Spinal cord (tissue), 10 donors: ENCODE results near the gene SLC38A4. TPM values are rescaled to one million over a fixed set of nuclear protein-coding genes. Genes with fewer than 3 reads are reported as not detected.
"Not testable (repeated sequence)": the region's sequence is repeated elsewhere in the genome, so short reads cannot be mapped to it uniquely, and the experiment has no call there.

Source experiments
- DNase-seq, 6 donors: peaks; one replicate each; pipeline versions ENCODE4 v3.0.0 to v3.0.0-alpha.2; 2013 to 2015; ENCODE audit warnings: low spot score in 6 of 6, low read depth in 4 of 6
- H3K27ac ChIP-seq: one replicate; pipeline ENCODE4 v1.5.1; 2013; ENCODE audit warnings: low read depth, low read length, control low read depth
- H3K27me3 ChIP-seq: one replicate; pipeline ENCODE4 v1.6.1; 2013; ENCODE audit warnings: low read length; ENCODE audit not compliant: control insufficient read depth, insufficient read depth
- H3K36me3 ChIP-seq: one replicate; pipeline ENCODE4 v1.6.1; 2013; ENCODE audit warnings: low read length; ENCODE audit not compliant: control insufficient read depth, insufficient read depth
- H3K4me1 ChIP-seq: one replicate; pipeline ENCODE4 v1.6.1; 2013; ENCODE audit warnings: low read length; ENCODE audit not compliant: control insufficient read depth, insufficient read depth
- H3K4me3 ChIP-seq: one replicate; pipeline ENCODE4 v1.5.1; 2013; ENCODE audit warnings: low read depth, low read length, control low read depth
- H3K9me3 ChIP-seq: one replicate; pipeline ENCODE4 v1.6.1; 2013; ENCODE audit warnings: low read length; ENCODE audit not compliant: control insufficient read depth, insufficient read depth
- WGBS: methylation state at CpG from one replicate; pipeline ENCODE4 v1.1.5; 2013; ENCODE audit warnings: missing lambda C conversion rate; ENCODE audit not compliant: insufficient coverage; 5-methylcytosine and 5-hydroxymethylcytosine counted together
- polyA plus RNA-seq, 2 donors: library from polyadenylated mRNA; unstranded; fragments of 120-200 nt; gene quantifications; one replicate each; pipeline ENCODE4 v1.2.1, GENCODE V29; 2013; ENCODE audit not compliant: insufficient read length in 2 of 2
- total RNA-seq, 2 donors: library from RNA; depleted of rRNA in 1 of 2; stranded (reverse); fragments of 120-200 nt in 1 of 2; fragments of >200 nt in 1 of 2; gene quantifications; one replicate each; pipeline versions ENCODE4 v1.2.3 to v1.2.4, GENCODE V29; 2013 to 2014
- donor health status: healthy.

Gene SLC38A4
- total and polyA plus RNA-seq, 4 donors, result 2.3 to 4.2 (median 3.6) TPM

DNA sequence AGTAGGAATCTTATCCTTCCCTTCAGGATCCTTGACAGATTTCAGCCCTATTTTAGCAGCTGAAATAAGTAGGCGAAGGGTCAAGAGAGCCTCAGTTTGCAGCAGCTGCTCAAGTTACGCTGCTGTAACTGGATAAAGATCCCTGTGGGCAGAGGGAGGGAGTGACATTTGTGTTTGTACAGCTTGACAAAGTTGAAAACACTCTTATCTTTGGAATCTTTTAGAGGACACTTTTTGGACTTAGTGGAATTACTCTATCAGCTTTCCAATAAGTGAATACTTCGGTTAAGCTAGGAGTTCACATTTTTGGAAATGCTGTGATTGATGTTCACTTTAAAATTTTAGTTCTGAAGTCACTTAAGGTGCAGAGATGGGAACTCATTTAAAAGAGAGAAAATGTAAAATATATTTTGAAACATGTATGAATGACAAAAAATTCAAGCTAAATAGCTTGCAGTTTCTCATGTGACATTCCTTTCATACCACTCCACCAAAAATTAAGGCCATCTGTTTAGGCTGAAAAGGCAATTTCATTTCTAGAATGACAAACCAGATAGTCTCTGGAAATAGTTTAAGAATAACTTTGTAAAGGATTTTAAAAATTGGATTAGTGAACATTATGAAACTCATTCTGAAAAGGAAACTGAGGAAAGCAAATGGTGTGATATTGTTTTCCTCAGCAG is 55.2 kb downstream of the SLC38A4 start:
- 48% methylated on average over 2 of the region's 3 CpGs for WGBS
- Histone ChIP-seq H3K9me3 (no peaks in the 10 kb centered on the region), H3K27ac (no peak overlapping the region), H3K27me3 (no peaks in the 10 kb centered on the region), H3K36me3 (no peaks in the 10 kb centered on the region), H3K4me1 (no peaks in the 10 kb centered on the region), H3K4me3 (no peak overlapping the region)
- peak in 2 of 6 donors; percentile 9 to 41 for DNase-seq

DNA sequence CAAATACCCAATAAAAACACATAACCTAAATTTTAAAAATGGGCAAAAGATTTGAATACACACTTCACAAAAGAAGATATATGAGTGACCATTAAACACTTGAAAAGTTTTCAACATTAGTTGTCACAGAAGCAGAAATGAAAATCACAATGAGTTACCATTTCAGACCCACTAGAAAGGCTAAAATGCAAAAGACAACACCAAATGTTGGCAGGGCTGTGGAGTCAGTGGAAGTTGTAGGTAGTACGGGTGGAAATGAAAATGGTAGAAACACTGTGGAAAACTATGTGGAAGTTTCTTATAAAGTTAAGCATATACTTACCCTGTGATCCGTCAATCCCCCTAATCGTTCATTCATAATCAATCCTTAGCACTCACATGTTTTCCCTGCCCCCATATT is 61.8 kb downstream of the SLC38A4 start:
- no peaks in the 10 kb centered on the region for H3K9me3 ChIP-seq
- no peaks in the 10 kb centered on the region for H3K27me3 ChIP-seq
- no peak overlapping the region for H3K27ac ChIP-seq
- 67% methylated on average over 2 of the region's 3 CpGs for WGBS
- no peaks in the 10 kb centered on the region for H3K36me3 ChIP-seq
- H3K4me3 ChIP-seq, result no peak overlapping the region
- no peaks in the 10 kb centered on the region for H3K4me1 ChIP-seq
- DNase-seq, result no peak

DNA sequence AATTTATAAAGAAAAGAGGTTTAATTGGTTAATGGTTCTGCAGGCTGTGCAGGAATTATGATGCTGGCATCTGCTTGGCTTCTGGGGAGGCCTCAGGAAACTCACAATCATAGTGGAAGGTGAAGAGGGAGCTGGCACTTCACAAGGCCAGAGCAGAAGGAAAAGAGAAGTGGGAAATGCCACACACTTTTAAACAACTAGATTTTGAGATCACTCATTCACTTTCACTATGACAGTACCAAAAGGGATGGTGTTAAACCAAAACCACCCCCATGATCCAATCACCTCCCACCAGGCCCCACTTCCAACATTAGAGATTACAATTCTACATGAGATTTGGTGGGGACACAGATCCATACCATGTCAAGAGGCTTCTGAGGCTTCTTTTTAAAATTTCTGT is 62.6 kb downstream of the SLC38A4 start:
- no peaks in the 10 kb centered on the region for H3K9me3 ChIP-seq
- H3K36me3 ChIP-seq, result no peaks in the 10 kb centered on the region
- DNase-seq, result no peak

DNA sequence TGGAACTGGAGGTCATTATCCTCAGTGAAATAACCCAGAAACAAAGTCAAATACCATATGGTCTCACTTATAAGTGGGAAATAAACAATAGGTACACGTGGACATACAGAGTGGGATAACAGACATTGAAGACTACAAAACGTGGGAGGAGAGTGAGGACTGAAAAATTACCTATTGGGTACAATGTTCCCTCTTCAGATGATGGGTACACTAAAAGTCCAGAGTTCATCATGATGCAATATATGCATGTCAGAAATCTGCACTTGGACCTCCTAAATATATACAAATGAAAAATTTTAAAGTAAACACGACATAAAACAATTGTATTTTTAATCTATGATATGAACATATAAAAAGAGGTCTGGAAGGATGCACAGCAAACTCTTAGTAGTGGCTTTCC is 71.2 kb downstream of the SLC38A4 start:
- no peaks in the 10 kb centered on the region for H3K36me3 ChIP-seq
- H3K27ac ChIP-seq, result no peak overlapping the region
- H3K27me3 ChIP-seq, result no peaks in the 10 kb centered on the region
- DNase-seq, result no peak
- 70% methylated on average over 2 of the region's 3 CpGs for WGBS
- no peak overlapping the region for H3K4me3 ChIP-seq
- H3K4me1 ChIP-seq, result no peaks in the 10 kb centered on the region
- H3K9me3 ChIP-seq, result peaks cover under 1% of the 10 kb centered on the region

More for the DNA sequence above, 62.6 kb downstream of the SLC38A4 start:
- H3K27ac ChIP-seq, result no peak overlapping the region
- no peaks in the 10 kb centered on the region for H3K27me3 ChIP-seq
- no peak overlapping the region for H3K4me3 ChIP-seq
- H3K4me1 ChIP-seq, result no peaks in the 10 kb centered on the region

DNA sequence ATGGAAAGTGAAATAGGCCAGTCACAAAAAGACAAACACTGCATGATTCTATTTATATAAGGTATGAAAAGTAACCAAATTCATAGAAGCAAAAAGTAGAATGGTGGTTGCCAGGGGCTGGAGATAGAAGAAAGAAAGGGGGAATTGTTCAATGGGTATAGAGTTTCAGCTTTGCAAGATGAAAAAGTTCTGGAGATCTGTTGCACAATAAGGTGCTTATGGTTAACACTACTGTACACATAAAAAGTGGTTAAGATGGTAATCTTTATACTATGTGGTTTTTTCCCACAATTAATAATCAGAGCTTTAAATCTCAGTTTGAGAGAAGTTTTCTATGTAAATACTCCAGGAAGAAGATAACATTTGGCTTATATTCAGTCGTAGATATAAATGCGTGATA is 73.4 kb downstream of the SLC38A4 start:
- no peak for DNase-seq
- Histone ChIP-seq H3K27ac (no peak overlapping the region), H3K27me3 (no peaks in the 10 kb centered on the region), H3K36me3 (no peaks in the 10 kb centered on the region), H3K4me3 (no peak overlapping the region), H3K9me3 (peaks cover 3% of the 10 kb centered on the region), H3K4me1 (no peaks in the 10 kb centered on the region)
- WGBS, result 100% methylated on average over 2 of the region's 2 CpGs

DNA sequence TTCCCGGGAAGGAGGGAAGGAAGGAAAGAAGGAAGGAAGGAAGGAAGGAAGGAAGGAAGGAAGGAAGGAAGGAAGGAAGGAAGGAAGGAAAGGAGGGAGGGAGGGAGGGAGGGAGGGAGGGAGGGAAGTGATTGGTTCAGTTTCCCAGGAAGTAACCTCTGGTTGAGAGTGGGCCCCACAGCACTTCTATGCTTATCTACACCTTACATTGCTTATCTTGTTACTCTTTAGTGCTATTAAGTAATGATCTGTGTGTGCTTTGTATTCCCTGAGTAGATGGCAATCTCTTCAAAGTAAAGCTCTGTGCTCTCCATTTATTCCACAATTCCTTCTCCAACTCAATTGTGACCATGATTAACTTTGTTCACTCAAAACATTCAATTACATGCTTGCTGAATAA is 74.6 kb downstream of the SLC38A4 start:
- H3K27ac ChIP-seq, result no peak overlapping the region
- no peak overlapping the region for H3K4me3 ChIP-seq
- H3K4me1 ChIP-seq, result no peaks in the 10 kb centered on the region
- no CpG with 5 or more reads among the region's 1 CpG for WGBS
- H3K36me3 ChIP-seq, result no peaks in the 10 kb centered on the region
- H3K9me3 ChIP-seq, result peaks cover 3% of the 10 kb centered on the region
- no peaks in the 10 kb centered on the region for H3K27me3 ChIP-seq
- DNase-seq, result no peak

DNA sequence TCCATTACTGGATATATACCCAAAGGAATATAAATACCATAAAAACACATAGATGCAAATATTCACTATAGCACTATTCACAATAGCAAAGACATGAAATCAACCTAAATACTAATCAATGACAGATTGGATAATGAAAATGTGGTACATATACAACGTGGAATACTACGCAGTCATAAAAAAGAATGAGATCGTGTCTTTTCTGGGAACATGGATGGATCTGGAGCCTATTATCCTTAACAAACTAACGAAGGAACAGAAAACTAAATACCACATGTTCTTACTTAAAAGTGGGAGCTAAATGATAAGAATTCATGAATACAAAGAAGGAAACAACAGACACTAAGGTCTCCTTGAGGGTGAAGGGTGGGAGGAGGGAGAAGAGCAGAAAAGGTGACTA is 76.5 kb downstream of the SLC38A4 start:
- H3K27ac ChIP-seq, result no peak overlapping the region
- no peaks in the 10 kb centered on the region for H3K27me3 ChIP-seq
- no peaks in the 10 kb centered on the region for H3K36me3 ChIP-seq
- DNase-seq, result no peak
- H3K4me1 ChIP-seq, result no peaks in the 10 kb centered on the region
- no CpG with 5 or more reads among the region's 4 CpGs for WGBS
- H3K9me3 ChIP-seq, result peaks cover 3% of the 10 kb centered on the region
- no peak overlapping the region for H3K4me3 ChIP-seq

DNA sequence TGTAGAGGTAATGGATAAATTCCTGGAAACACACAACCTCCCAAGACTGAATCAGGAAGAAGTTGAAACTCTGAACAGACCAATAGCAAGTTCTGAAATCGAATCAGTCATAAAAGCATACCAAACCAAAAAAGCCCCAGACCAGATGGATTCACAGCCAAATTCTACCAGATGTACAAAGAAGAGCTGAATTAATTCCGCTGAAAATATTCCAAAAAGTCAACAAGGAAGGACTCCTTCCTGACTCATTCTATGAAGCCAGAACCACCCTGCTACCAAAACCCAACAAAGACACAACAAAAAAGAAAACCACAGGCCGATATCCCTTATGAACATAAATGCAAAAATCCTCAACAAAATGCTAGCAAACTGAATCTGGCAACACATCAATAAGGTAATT is 81.5 kb downstream of the SLC38A4 start:
- Histone ChIP-seq H3K27ac (no peak overlapping the region), H3K27me3 (no peaks in the 10 kb centered on the region), H3K4me1 (no peaks in the 10 kb centered on the region), H3K9me3 (no peaks in the 10 kb centered on the region), H3K4me3 (no peak overlapping the region), H3K36me3 (no peaks in the 10 kb centered on the region)
- DNase-seq, result no peak
- WGBS, result 92% methylated on average over 2 of the region's 3 CpGs

DNA sequence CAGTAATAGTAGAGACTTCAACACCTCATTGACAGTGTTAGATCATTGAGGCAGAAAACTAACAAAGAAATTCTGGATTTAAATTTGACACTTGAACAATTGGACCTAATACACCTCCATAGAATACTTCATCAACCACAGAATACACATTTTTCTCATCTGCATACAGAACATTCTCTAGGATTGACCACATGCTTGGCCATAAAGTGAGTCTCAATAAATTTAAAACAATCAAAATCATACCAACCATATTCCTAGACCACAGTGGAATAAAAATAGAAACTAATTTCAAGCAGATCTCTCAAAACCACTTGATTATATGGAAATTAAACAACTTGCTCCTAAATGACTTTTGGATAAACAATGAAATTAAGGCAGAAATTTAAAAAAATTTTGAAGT is 82.3 kb downstream of the SLC38A4 start:
- no peaks in the 10 kb centered on the region for H3K4me1 ChIP-seq
- H3K27me3 ChIP-seq, result no peaks in the 10 kb centered on the region
- H3K9me3 ChIP-seq, result no peaks in the 10 kb centered on the region
- H3K27ac ChIP-seq, result no peak overlapping the region
- H3K36me3 ChIP-seq, result no peaks in the 10 kb centered on the region
- no peak for DNase-seq
- H3K4me3 ChIP-seq, result no peak overlapping the region

DNA sequence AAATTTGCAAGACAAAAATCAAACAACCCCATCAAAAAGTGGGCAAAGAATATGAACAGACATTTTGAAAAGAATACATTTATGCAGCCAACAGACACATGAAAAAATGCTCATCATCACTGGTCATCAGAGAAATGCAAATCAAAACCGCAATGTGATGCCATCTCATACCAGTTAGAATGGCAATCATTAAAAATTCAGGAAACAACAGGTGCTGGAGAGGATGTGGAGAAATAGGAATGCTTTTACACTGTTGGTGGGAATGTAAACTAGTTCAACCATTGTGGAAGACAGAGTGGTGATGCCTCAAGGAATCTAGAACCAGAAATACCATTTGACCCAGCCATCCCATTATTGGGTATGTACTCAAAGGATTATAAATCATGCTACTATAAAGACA is 83.5 kb downstream of the SLC38A4 start:
- WGBS, result no CpG with 5 or more reads among the region's 1 CpG
- not testable (repeated sequence) for H3K27me3 ChIP-seq, H3K9me3 ChIP-seq, H3K36me3 ChIP-seq, DNase-seq, H3K27ac ChIP-seq, H3K4me3 ChIP-seq, H3K4me1 ChIP-seq
